Measurements from ENCODE around the gene RYR3.

RYR3 gene

GRCh38 chr15:33662014-33662413, 351.2 kb downstream of the RYR3 start:
- no peak for DNase-seq

DNA sequence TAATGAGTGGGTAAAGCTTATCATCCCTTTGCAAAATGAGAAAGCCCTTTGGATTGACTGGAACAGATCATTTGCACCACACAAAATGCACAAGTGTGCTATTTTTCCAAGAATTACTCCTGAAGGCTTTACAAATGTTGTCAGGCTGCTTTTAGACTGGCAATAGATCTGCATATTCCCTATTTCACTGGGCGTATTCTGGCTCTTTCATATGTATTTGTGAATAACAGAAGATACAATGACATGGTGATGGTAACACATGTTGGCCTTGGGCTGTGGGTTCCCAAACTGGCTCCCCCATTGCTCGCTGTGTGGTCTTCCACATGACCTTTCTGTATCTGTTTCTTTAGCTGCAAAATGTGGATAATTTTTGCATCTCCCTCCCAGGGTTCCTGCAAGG, 354.2 kb downstream of the RYR3 start:
- DNase-seq = no peak

GRCh38 chr15:33670567-33670966, 359.8 kb downstream of the RYR3 start:
- no peak for DNase-seq

DNA sequence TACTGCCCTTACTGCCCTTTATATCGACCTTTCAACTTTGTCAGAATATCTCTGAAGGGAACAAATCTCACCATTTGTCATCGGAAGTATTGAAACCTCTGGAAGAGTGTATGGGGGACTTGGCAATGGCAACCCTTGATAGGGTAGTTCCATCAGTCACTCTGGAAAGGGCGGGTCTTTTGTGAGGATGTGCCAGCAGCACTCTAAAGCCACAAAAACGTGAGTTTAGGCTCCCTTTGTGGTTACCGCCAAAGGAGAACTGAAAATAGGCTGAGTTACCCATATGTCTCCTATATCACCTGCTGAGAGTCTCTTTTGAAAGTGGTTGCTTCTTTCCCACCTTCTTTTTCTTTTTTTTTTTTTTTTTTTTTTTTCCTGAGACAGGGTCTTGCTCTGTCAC, 360.7 kb downstream of the RYR3 start:
- DNase-seq = no peak

DNA sequence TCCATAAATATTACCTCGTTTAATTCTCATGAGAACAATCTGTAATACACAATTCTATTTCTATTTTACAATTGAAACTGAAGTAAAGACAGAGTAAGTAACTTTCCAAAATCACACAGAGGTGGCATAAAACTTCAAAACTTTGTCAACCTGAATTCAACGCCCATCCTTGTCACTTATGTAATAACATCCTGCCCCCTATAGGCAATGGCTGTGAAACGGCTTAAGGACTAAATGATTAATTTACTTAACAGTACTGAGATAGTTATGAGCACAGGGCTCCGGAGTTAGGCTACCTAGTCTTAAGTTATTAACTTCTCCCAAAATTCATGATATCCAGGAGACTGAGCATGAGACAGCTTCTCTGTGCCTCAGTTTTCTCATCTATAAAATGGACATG, 364.5 kb downstream of the RYR3 start:
- DNase-seq = no peak

DNA sequence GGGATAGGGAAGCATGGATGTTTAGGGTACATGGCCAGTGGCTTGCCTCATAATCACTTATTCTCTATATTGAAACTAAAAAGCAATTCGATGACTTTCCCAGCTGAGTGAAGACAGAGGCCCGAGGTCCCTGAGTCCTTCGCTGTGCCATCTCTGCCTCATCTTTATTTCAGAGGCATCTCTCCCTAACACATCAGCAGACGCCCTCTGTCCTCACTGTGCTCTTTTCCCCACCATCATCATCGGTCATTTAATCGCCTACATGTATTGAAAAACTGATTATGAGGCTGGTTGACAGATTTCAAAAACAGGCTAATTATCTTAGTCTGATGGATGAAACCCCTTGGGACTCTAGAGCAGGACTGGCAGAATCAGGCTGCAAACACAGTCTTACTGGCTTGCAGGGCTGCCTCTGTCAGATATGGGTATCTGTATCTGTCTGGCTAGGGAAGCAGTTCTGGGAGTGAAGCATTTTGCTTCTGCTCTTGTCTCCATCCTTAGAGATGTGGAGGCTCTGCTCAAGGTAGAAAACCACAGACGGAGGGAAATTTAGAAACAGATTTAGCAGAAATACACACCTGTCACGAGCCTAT, 366.6 kb downstream of the RYR3 start:
- DNase-seq = no peak

GRCh38 chr15:33678176-33678575, 367.4 kb downstream of the RYR3 start:
- no peak for DNase-seq

DNA sequence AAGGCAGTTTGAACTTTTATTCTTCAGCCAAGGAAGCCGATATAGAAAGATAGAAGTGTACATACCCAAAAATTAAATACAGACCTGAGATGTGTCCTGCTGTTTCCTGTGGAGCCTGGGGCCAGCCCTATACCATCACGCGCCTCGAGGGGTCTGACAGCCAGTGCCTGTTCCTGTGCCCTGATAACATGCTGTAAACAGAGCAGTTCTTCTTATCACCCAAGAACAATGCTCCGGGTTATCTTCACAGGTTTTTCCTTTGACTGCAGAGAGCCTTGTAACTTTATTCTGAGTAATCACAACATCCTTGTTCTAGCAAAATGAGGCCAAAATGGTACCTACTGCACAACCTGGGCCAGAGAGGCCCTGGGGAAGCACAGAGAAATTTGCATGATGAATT, 367.8 kb downstream of the RYR3 start:
- no peak for DNase-seq

DNA sequence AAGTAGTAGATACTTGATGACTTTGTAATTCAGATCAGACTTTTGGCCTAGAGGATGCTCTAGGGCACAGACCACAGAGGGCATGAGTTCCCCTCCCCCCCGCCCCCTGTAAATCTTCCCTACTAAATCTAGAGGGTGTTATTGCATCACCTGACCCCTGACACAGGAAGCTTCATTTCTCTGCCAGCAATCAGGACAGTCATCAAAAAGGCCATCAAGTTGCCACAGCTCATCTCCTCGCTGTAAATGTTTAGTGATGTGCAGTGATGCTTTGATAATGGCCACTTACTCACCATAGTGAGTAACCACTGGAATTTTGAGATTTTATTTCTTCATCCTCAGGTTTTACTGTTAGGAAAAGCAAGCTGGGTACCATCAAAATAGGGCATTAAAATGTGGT, 368.3 kb downstream of the RYR3 start:
- no peak for DNase-seq

GRCh38 chr15:33680336-33680735, 369.6 kb downstream of the RYR3 start:
- DNase-seq = no peak

- DNase-seq = no peak
These were observed 382.5 kb downstream of the RYR3 start for GRCh38 chr15:33693166-33693800.

DNA sequence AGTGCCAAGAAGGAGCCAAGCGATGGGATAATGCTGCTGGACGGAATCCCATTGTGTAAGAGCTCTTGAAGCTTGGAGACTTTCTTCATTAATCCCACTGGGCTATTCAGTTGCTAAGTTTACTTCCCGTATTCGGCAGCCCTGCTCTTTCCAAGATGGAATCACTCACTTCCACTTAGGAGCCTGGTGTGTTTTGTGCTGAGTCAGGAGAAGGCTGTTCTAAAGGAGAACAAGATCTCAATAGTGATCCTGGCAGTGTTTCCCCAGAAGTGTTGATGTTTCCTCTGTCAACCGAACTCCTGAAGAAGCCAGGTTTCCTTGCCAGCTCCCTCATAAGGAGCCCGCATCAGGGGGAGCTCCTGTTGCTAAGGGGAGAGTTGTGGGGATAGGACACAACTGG, 387.4 kb downstream of the RYR3 start:
- no peak for DNase-seq

- no peak for DNase-seq
These were observed 388.4 kb downstream of the RYR3 start for GRCh38 chr15:33699145-33699544.

GRCh38 chr15:33699691-33700447, 389.1 kb downstream of the RYR3 start:
- DNase-seq = no peak

DNA sequence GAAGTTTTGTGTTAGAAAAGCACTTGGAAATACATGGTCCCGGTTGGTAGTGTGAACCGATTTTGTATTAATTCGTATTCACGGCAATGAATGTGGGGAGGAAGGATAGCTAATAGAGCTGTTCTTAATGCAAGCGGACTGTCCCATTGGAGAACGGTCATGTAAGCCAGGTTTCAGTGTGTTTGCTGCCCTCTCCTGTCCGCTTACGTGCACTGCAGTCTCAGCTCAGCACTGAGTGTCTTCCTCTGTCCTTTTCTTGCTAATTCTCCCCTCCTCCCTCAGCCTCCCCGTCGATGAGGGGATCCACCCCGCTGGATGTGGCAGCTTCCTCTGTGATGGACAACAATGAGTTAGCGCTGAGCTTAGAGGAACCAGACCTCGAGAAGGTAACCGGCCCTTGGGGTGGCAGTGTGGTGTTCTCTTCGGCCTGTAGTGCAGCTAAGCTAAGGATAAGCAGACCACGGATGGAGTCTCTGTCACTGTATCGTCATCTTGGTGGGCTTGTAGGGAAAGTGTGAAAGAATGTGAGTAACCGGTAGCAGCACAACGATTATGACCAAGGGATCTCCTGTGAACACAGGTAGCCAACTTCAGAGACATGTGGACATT, 390.0 kb downstream of the RYR3 start:
- peak; percentile 56 for DNase-seq

DNA sequence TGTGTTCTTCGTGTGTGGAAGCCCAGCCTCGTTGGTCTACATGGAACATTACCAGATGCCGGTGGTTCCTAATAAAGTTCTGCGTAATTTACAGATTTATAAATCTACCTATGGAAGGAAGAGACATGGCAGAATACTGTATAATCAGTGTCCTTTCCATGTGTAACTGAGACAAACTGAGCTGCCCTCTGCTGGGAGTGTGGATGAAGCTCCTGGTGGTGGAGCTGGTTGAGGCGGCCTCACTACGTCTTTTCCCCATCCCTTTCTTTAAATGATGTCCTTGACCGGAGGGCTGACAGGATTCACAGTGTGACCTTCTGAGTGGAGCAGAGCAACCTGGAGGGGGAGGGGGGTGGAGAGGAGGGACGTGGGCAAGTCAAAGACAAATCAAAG, 390.5 kb downstream of the RYR3 start:
- DNase-seq = no peak

- no peak for DNase-seq
These were observed 395.4 kb downstream of the RYR3 start for GRCh38 chr15:33706173-33706572.

GRCh38 chr15:33710748-33711147, 400.0 kb downstream of the RYR3 start:
- DNase-seq = no peak

DNA sequence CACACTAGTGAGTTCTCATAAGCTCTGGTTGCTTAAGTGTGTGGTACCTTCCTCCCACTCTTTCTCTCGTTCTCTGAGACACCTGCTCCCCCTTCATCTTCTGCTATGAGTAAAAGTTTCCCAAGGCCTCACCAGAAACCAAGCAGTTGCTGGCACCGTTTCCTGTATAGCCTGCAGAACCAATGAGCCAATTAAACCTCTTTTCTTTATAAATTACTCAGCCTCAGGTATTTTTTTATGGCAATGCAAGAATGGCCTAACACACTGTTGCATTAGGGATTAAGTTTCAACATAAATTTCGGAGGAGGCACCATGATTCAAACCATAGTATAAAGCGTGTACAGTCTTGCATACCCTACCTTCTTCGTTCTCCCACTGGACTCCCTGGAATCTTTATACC, 405.3 kb downstream of the RYR3 start:
- no peak for DNase-seq

DNA sequence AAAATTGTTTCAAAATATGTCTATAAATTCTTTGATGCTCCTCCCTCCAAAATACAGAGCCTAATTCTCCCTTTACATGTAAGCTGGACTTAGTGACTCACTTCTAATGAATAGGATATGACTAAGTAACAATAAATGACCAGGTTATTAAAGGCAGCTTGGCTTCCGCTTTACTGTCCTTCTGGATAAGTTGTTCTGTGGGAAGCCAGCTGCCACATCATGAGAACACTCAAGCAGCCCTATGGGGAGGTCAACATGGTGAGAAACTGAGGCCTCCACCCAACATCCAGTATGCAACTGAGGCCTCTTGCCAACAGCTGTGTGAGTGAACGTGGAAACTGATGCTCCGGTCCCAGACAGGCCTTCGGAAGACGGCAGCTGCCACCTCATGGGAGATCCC, 410.2 kb downstream of the RYR3 start:
- no peak for DNase-seq

GRCh38 chr15:33722005-33722672, 411.4 kb downstream of the RYR3 start:
- no peak for DNase-seq

DNA sequence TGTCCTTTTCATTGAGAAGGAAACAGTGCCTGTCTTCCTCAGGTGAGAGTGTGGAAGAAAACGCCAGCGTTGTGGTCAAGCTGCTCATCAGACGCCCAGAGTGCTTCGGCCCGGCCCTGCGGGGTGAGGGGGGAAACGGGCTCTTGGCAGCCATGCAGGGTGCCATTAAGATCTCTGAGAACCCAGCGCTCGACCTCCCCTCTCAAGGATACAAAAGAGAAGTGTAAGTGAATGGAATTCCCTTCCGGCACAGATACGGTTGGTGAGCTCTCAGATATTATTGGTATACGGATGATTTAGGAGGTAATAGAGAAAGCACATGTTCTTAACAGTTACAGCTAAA, 411.9 kb downstream of the RYR3 start:
- DNase-seq = no peak

- DNase-seq = no peak
These were observed 413.7 kb downstream of the RYR3 start for GRCh38 chr15:33724321-33725036.
